ENCODE data around the gene DSE.

The DSE gene

GRCh38 chr6:116434056-116434725 lies 63.4 kb downstream of the DSE start:
- WGBS: 88% methylated on average over 1 of the region's 1 CpG
- H3K9me3 ChIP-seq (ENCODE audit: insufficient read depth, low read depth, low read length): no peaks in the 10 kb centered on the region
- no peaks in the 10 kb centered on the region for H3K27me3 ChIP-seq (ENCODE audit: insufficient read depth, low read length)
- H3K27ac ChIP-seq (ENCODE audit: low read depth, low read length): no peak overlapping the region
- peaks cover 40% of the 10 kb centered on the region for H3K36me3 ChIP-seq (ENCODE audit: insufficient read depth, low read length)
- H3K9ac ChIP-seq (ENCODE audit: low read depth, low read length): no peak overlapping the region
- H3K4me1 ChIP-seq (ENCODE audit: insufficient read depth, low read length): peaks cover 32% of the 10 kb centered on the region
- no peak overlapping the region for H3K4me3 ChIP-seq (ENCODE audit: low read length)

GRCh38 chr6:116436586-116436985 lies 65.8 kb downstream of the DSE start:
- Histone ChIP-seq H3K4me3 (ENCODE audit: low read length) (no peak overlapping the region), H3K27me3 (ENCODE audit: insufficient read depth, low read length) (no peaks in the 10 kb centered on the region), H3K27ac (ENCODE audit: low read depth, low read length) (no peak overlapping the region), H3K36me3 (ENCODE audit: insufficient read depth, low read length) (peaks cover 26% of the 10 kb centered on the region), H3K9me3 (ENCODE audit: insufficient read depth, low read depth, low read length) (no peaks in the 10 kb centered on the region), H3K4me1 (ENCODE audit: insufficient read depth, low read length) (peaks cover 34% of the 10 kb centered on the region), H3K9ac (ENCODE audit: low read depth, low read length) (no peak overlapping the region)
- WGBS: 92% methylated on average over 7 of the region's 7 CpGs

GRCh38 chr6:116437656-116438055 lies 66.9 kb downstream of the DSE start:
- Histone ChIP-seq H3K9ac (ENCODE audit: low read depth, low read length) (no peak overlapping the region), H3K4me1 (ENCODE audit: insufficient read depth, low read length) (peaks cover 24% of the 10 kb centered on the region), H3K27ac (ENCODE audit: low read depth, low read length) (no peak overlapping the region), H3K4me3 (ENCODE audit: low read length) (no peak overlapping the region), H3K9me3 (ENCODE audit: insufficient read depth, low read depth, low read length) (no peaks in the 10 kb centered on the region), H3K27me3 (ENCODE audit: insufficient read depth, low read length) (no peaks in the 10 kb centered on the region), H3K36me3 (ENCODE audit: insufficient read depth, low read length) (peaks cover 26% of the 10 kb centered on the region)

- 90% methylated on average over 5 of the region's 6 CpGs for WGBS
- H3K9me3 ChIP-seq (ENCODE audit: insufficient read depth, low read depth, low read length): no peaks in the 10 kb centered on the region
- no peak overlapping the region for H3K27ac ChIP-seq (ENCODE audit: low read depth, low read length)
- H3K27me3 ChIP-seq (ENCODE audit: insufficient read depth, low read length): no peaks in the 10 kb centered on the region
- no peak overlapping the region for H3K9ac ChIP-seq (ENCODE audit: low read depth, low read length)
- no peak overlapping the region for H3K4me3 ChIP-seq (ENCODE audit: low read length)
- H3K4me1 ChIP-seq (ENCODE audit: insufficient read depth, low read length): peaks cover 18% of the 10 kb centered on the region
- H3K36me3 ChIP-seq (ENCODE audit: insufficient read depth, low read length): peaks cover 14% of the 10 kb centered on the region
Observed at GRCh38 chr6:116438590-116439448, 68.1 kb downstream of the DSE start.

GRCh38 chr6:116439522-116440051 lies 68.8 kb downstream of the DSE start:
- Histone ChIP-seq H3K36me3 (ENCODE audit: insufficient read depth, low read length) (peaks cover 10% of the 10 kb centered on the region), H3K9ac (ENCODE audit: low read depth, low read length) (no peak overlapping the region), H3K4me3 (ENCODE audit: low read length) (no peak overlapping the region), H3K27me3 (ENCODE audit: insufficient read depth, low read length) (no peaks in the 10 kb centered on the region), H3K4me1 (ENCODE audit: insufficient read depth, low read length) (peaks cover 21% of the 10 kb centered on the region), H3K27ac (ENCODE audit: low read depth, low read length) (no peak overlapping the region), H3K9me3 (ENCODE audit: insufficient read depth, low read depth, low read length) (no peaks in the 10 kb centered on the region)
- WGBS: no CpG with 5 or more reads among the region's 1 CpG

- WGBS: 94% methylated on average over 2 of the region's 2 CpGs
- H3K9me3 ChIP-seq (ENCODE audit: insufficient read depth, low read depth, low read length): no peaks in the 10 kb centered on the region
Observed at GRCh38 chr6:116443105-116443504, 72.4 kb downstream of the DSE start.

GRCh38 chr6:116444092-116444491 lies 73.3 kb downstream of the DSE start:
- Histone ChIP-seq H3K4me1 (ENCODE audit: insufficient read depth, low read length) (peaks cover 14% of the 10 kb centered on the region), H3K9me3 (ENCODE audit: insufficient read depth, low read depth, low read length) (no peaks in the 10 kb centered on the region), H3K4me3 (ENCODE audit: low read length) (no peak overlapping the region), H3K9ac (ENCODE audit: low read depth, low read length) (no peak overlapping the region), H3K27me3 (ENCODE audit: insufficient read depth, low read length) (no peaks in the 10 kb centered on the region), H3K36me3 (ENCODE audit: insufficient read depth, low read length) (no peaks in the 10 kb centered on the region), H3K27ac (ENCODE audit: low read depth, low read length) (no peak overlapping the region)
- 73% methylated on average over 1 of the region's 3 CpGs for WGBS

More at GRCh38 chr6:116443105-116443504, 72.4 kb downstream of the DSE start:
- Histone ChIP-seq H3K4me3 (ENCODE audit: low read length) (no peak overlapping the region), H3K9ac (ENCODE audit: low read depth, low read length) (no peak overlapping the region), H3K27ac (ENCODE audit: low read depth, low read length) (no peak overlapping the region), H3K36me3 (ENCODE audit: insufficient read depth, low read length) (no peaks in the 10 kb centered on the region), H3K4me1 (ENCODE audit: insufficient read depth, low read length) (peaks cover 21% of the 10 kb centered on the region), H3K27me3 (ENCODE audit: insufficient read depth, low read length) (no peaks in the 10 kb centered on the region)

GRCh38 chr6:116444575-116444974 lies 73.8 kb downstream of the DSE start:
- Histone ChIP-seq H3K36me3 (ENCODE audit: insufficient read depth, low read length) (no peaks in the 10 kb centered on the region), H3K27ac (ENCODE audit: low read depth, low read length) (no peak overlapping the region)
- 94% methylated on average over 1 of the region's 1 CpG for WGBS

GRCh38 chr6:116445102-116445501 lies 74.4 kb downstream of the DSE start:
- H3K4me1 ChIP-seq (ENCODE audit: insufficient read depth, low read length): 0 out of 2 replicates have a peak, but pooled peaks cover 5% of the 10 kb centered on the region
- no peak overlapping the region for H3K9ac ChIP-seq (ENCODE audit: low read depth, low read length)
- H3K4me3 ChIP-seq (ENCODE audit: low read length): no peak overlapping the region
- no peaks in the 10 kb centered on the region for H3K36me3 ChIP-seq (ENCODE audit: insufficient read depth, low read length)
- no peaks in the 10 kb centered on the region for H3K9me3 ChIP-seq (ENCODE audit: insufficient read depth, low read depth, low read length)
- H3K27ac ChIP-seq (ENCODE audit: low read depth, low read length): no peak overlapping the region
- 81% methylated on average over 5 of the region's 5 CpGs for WGBS
- H3K27me3 ChIP-seq (ENCODE audit: insufficient read depth, low read length): no peaks in the 10 kb centered on the region

More at GRCh38 chr6:116444575-116444974, 73.8 kb downstream of the DSE start:
- no peaks in the 10 kb centered on the region for H3K27me3 ChIP-seq (ENCODE audit: insufficient read depth, low read length)
- H3K9me3 ChIP-seq (ENCODE audit: insufficient read depth, low read depth, low read length): no peaks in the 10 kb centered on the region
- H3K9ac ChIP-seq (ENCODE audit: low read depth, low read length): no peak overlapping the region
- peaks cover 9% of the 10 kb centered on the region for H3K4me1 ChIP-seq (ENCODE audit: insufficient read depth, low read length)
- no peak overlapping the region for H3K4me3 ChIP-seq (ENCODE audit: low read length)

- Histone ChIP-seq H3K4me3 (ENCODE audit: low read length) (no peak overlapping the region), H3K27me3 (ENCODE audit: insufficient read depth, low read length) (no peaks in the 10 kb centered on the region), H3K4me1 (ENCODE audit: insufficient read depth, low read length) (0 out of 2 replicates have a peak, but pooled peaks cover 5% of the 10 kb centered on the region), H3K9me3 (ENCODE audit: insufficient read depth, low read depth, low read length) (no peaks in the 10 kb centered on the region), H3K27ac (ENCODE audit: low read depth, low read length) (no peak overlapping the region), H3K9ac (ENCODE audit: low read depth, low read length) (no peak overlapping the region), H3K36me3 (ENCODE audit: insufficient read depth, low read length) (no peaks in the 10 kb centered on the region)
- WGBS: no CpG with 5 or more reads among the region's 1 CpG
Observed at GRCh38 chr6:116446399-116446798, 75.7 kb downstream of the DSE start.

- 0 out of 2 replicates have a peak, but pooled peaks cover 5% of the 10 kb centered on the region for H3K4me1 ChIP-seq (ENCODE audit: insufficient read depth, low read length)
- no peak overlapping the region for H3K4me3 ChIP-seq (ENCODE audit: low read length)
- no peaks in the 10 kb centered on the region for H3K36me3 ChIP-seq (ENCODE audit: insufficient read depth, low read length)
- 99% methylated on average over 2 of the region's 3 CpGs for WGBS
- no peaks in the 10 kb centered on the region for H3K9me3 ChIP-seq (ENCODE audit: insufficient read depth, low read depth, low read length)
- no peak overlapping the region for H3K9ac ChIP-seq (ENCODE audit: low read depth, low read length)
- H3K27ac ChIP-seq (ENCODE audit: low read depth, low read length): no peak overlapping the region
- H3K27me3 ChIP-seq (ENCODE audit: insufficient read depth, low read length): no peaks in the 10 kb centered on the region
Observed at GRCh38 chr6:116447052-116447451, 76.3 kb downstream of the DSE start.
